Mesothelial cell of epicardium (in vitro differentiated cells): Measurements from ENCODE around the gene ULK4. TPM values are rescaled to one million over a fixed set of nuclear protein-coding genes. Genes with fewer than 3 reads are reported as not detected.

Experiments used
- DNase-seq, 2 experiments: peaks; one replicate each; pipeline ENCODE4 v3.0.0; 2021; ENCODE audit warnings: low spot score in 2 of 2; ENCODE audit not compliant: unreplicated experiment in 2 of 2
- H3K27ac Mint-ChIP-seq: 2 replicates; pipeline ENCODE4 v1.8.0; 2021; ENCODE audit warnings: mixed read lengths
- H3K27me3 Mint-ChIP-seq: 2 replicates; pipeline ENCODE4 v1.8.0; 2021; ENCODE audit warnings: low read depth, mixed read lengths
- H3K36me3 Mint-ChIP-seq: 2 replicates; pipeline ENCODE4 v1.8.0; 2021; ENCODE audit warnings: mixed read lengths
- H3K4me1 Mint-ChIP-seq: 2 replicates; pipeline ENCODE4 v1.8.0; 2021; ENCODE audit warnings: mixed read lengths
- H3K4me3 Mint-ChIP-seq: 2 replicates; pipeline ENCODE4 v1.8.0; 2021; ENCODE audit warnings: mild to moderate bottlenecking, moderate library complexity, mixed read lengths
- H3K9me3 Mint-ChIP-seq: 2 replicates; pipeline ENCODE4 v1.8.0; 2021; ENCODE audit warnings: mixed read lengths
- CTCF ChIP-seq: fragments of 200-600 bp; sonication (generic); IDR thresholded peaks from one replicate; pipeline ENCODE4 v1.5.0; 2021; ENCODE audit warnings: antibody characterized with exemption; ENCODE audit not compliant: unreplicated experiment
- total RNA-seq: library from RNA; stranded (reverse); gene quantifications from 3 replicates; pipeline ENCODE4 v1.2.1, GENCODE V29; 2021

ULK4 gene
- total RNA-seq, 1 donor from 2014 or later: 10.7 TPM

- no peak overlapping the region for H3K27ac Mint-ChIP-seq
- no peak overlapping the region for H3K4me3 Mint-ChIP-seq
- peaks cover 42% of the 10 kb centered on the region for H3K9me3 Mint-ChIP-seq
- no peaks in the 10 kb centered on the region for H3K4me1 Mint-ChIP-seq
- no peak for TF ChIP-seq CTCF
- no peak for DNase-seq
- H3K27me3 Mint-ChIP-seq: no peaks in the 10 kb centered on the region
- peaks cover 5% of the 10 kb centered on the region for H3K36me3 Mint-ChIP-seq
Observed at GRCh38 chr3:41424543-41425300, 537.2 kb downstream of the ULK4 start.

GRCh38 chr3:41419809-41420208 lies 542.1 kb downstream of the ULK4 start:
- H3K9me3 Mint-ChIP-seq: peaks cover 1% of the 10 kb centered on the region

GRCh38 chr3:41418961-41419691 lies 542.8 kb downstream of the ULK4 start:
- H3K9me3 Mint-ChIP-seq: no peaks in the 10 kb centered on the region
- no peak overlapping the region for H3K4me3 Mint-ChIP-seq
- no peaks in the 10 kb centered on the region for H3K4me1 Mint-ChIP-seq
- no peak for DNase-seq
- no peaks in the 10 kb centered on the region for H3K36me3 Mint-ChIP-seq
- H3K27me3 Mint-ChIP-seq: no peaks in the 10 kb centered on the region
- no peak overlapping the region for H3K27ac Mint-ChIP-seq
- no peak for TF ChIP-seq CTCF

More at GRCh38 chr3:41419809-41420208, 542.1 kb downstream of the ULK4 start:
- H3K4me1 Mint-ChIP-seq: no peaks in the 10 kb centered on the region
- DNase-seq: no peak
- H3K36me3 Mint-ChIP-seq: no peaks in the 10 kb centered on the region
- no peak for TF ChIP-seq CTCF
- no peak overlapping the region for H3K4me3 Mint-ChIP-seq
- H3K27ac Mint-ChIP-seq: no peak overlapping the region
- no peaks in the 10 kb centered on the region for H3K27me3 Mint-ChIP-seq

- H3K27ac Mint-ChIP-seq: no peak overlapping the region
- no peaks in the 10 kb centered on the region for H3K9me3 Mint-ChIP-seq
- no peaks in the 10 kb centered on the region for H3K4me1 Mint-ChIP-seq
- no peak for DNase-seq
- no peaks in the 10 kb centered on the region for H3K27me3 Mint-ChIP-seq
- TF ChIP-seq CTCF: no peak
- H3K36me3 Mint-ChIP-seq: no peaks in the 10 kb centered on the region
- H3K4me3 Mint-ChIP-seq: no peak overlapping the region
Observed at GRCh38 chr3:41417574-41417973, 544.3 kb downstream of the ULK4 start.

GRCh38 chr3:41411065-41411464 lies 550.8 kb downstream of the ULK4 start:
- no peak for DNase-seq
- Mint-ChIP-seq H3K36me3 (no peaks in the 10 kb centered on the region), H3K9me3 (peaks cover 9% of the 10 kb centered on the region), H3K27me3 (no peaks in the 10 kb centered on the region), H3K27ac (no peak overlapping the region), H3K4me1 (peaks cover 1% of the 10 kb centered on the region), H3K4me3 (no peak overlapping the region)
- TF ChIP-seq CTCF: no peak
